Measurements from ENCODE around the gene ST7. TPM values are rescaled to one million over a fixed set of nuclear protein-coding genes. Genes with fewer than 3 reads are reported as not detected.

Gene ST7
- total and polyA plus RNA-seq, 2 experiments from 2014 or later: 9.9 to 18.3 TPM

- Histone ChIP-seq H3K27ac (ENCODE audit: low read depth) (no peak overlapping the region), H3K4me3 (no peak overlapping the region), H4K20me1 (replicated peaks; ENCODE audit: insufficient read depth) (0 out of 2 replicates have a peak, but pooled peaks cover 4% of the 10 kb centered on the region), H3K9me2 (ENCODE audit: insufficient read depth) (no peaks in the 10 kb centered on the region), H2AFZ (no peak overlapping the region), H3K36me3 (ENCODE audit: insufficient read depth) (0 out of 2 replicates have a peak, but pooled peaks cover 4% of the 10 kb centered on the region), H3F3A (replicated peaks; ENCODE audit: low read depth) (no peaks in the 10 kb centered on the region), H3K79me2 (replicated peaks; ENCODE audit: insufficient read depth) (no peaks in the 10 kb centered on the region), H3K4me2 (no peak overlapping the region), H3K27me3 (ENCODE audit: insufficient read depth) (no peaks in the 10 kb centered on the region), H3K4me1 (ENCODE audit: insufficient read depth) (peaks cover 6% of the 10 kb centered on the region; the same call in 1 of the 2 replicates)
- H3K27me3 Mint-ChIP-seq (ENCODE audit: insufficient read depth, low read depth, poor library complexity): no peaks in the 10 kb centered on the region
- no peak for DNase-seq (ENCODE audit: low spot score)
- TF ChIP-seq ZNF114 (CRISPR knock-in tag; IDR thresholded peaks at IDR 0.05) (no peak), EZH2 (IDR thresholded peaks at IDR 0.05; ENCODE audit: low read depth, unreplicated experiment) (no peak), CTCF (conservative IDR thresholded peaks at IDR 0.05; ENCODE audit: low read depth in 2 of 2) (no peak), ZNF331 (CRISPR knock-in tag; IDR thresholded peaks at IDR 0.05; ENCODE audit: low read depth) (no peak), JUNB (IDR thresholded peaks at IDR 0.05; ENCODE audit: unreplicated experiment) (no peak)
- TF ChIP-seq, protein P1, sequence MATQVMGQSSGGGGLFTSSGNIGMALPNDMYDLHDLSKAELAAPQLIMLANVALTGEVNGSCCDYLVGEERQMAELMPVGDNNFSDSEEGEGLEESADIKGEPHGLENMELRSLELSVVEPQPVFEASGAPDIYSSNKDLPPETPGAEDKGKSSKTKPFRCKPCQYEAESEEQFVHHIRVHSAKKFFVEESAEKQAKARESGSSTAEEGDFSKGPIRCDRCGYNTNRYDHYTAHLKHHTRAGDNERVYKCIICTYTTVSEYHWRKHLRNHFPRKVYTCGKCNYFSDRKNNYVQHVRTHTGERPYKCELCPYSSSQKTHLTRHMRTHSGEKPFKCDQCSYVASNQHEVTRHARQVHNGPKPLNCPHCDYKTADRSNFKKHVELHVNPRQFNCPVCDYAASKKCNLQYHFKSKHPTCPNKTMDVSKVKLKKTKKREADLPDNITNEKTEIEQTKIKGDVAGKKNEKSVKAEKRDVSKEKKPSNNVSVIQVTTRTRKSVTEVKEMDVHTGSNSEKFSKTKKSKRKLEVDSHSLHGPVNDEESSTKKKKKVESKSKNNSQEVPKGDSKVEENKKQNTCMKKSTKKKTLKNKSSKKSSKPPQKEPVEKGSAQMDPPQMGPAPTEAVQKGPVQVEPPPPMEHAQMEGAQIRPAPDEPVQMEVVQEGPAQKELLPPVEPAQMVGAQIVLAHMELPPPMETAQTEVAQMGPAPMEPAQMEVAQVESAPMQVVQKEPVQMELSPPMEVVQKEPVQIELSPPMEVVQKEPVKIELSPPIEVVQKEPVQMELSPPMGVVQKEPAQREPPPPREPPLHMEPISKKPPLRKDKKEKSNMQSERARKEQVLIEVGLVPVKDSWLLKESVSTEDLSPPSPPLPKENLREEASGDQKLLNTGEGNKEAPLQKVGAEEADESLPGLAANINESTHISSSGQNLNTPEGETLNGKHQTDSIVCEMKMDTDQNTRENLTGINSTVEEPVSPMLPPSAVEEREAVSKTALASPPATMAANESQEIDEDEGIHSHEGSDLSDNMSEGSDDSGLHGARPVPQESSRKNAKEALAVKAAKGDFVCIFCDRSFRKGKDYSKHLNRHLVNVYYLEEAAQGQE (IDR thresholded peaks at IDR 0.05; ENCODE audit: unreplicated experiment): no peak
- H3K36me3 Mint-ChIP-seq (ENCODE audit: low read depth): no peaks in the 10 kb centered on the region
- H3K27ac Mint-ChIP-seq: no peak overlapping the region
- H3K4me1 Mint-ChIP-seq: peaks cover 18% of the 10 kb centered on the region
- no peak for ATAC-seq
- H3K9me3 Mint-ChIP-seq: no peaks in the 10 kb centered on the region
- no peak overlapping the region for H3K4me3 Mint-ChIP-seq
Measured at GRCh38 chr7:117038408-117038807, 85.1 kb downstream of the ST7 start.

- H3K79me2 ChIP-seq (replicated peaks; ENCODE audit: insufficient read depth): no peaks in the 10 kb centered on the region
- no peak overlapping the region for H2AFZ ChIP-seq
- ATAC-seq (no peak), DNase-seq (ENCODE audit: low spot score) (no peak)
- H3K4me3 ChIP-seq: no peak overlapping the region
- no peaks in the 10 kb centered on the region for H3K36me3 Mint-ChIP-seq (ENCODE audit: low read depth)
- no peak overlapping the region for H3K27ac ChIP-seq (ENCODE audit: low read depth)
- H3K27ac Mint-ChIP-seq: no peak overlapping the region
- H3F3A ChIP-seq (replicated peaks; ENCODE audit: low read depth): no peaks in the 10 kb centered on the region
- no peaks in the 10 kb centered on the region for H3K27me3 ChIP-seq (ENCODE audit: insufficient read depth)
- no peaks in the 10 kb centered on the region for H3K9me2 ChIP-seq (ENCODE audit: insufficient read depth)
- H3K4me1 ChIP-seq (ENCODE audit: insufficient read depth): peaks cover 6% of the 10 kb centered on the region; the same call in 1 of the 2 replicates
- 0 out of 2 replicates have a peak, but pooled peaks cover 4% of the 10 kb centered on the region for H4K20me1 ChIP-seq (replicated peaks; ENCODE audit: insufficient read depth)
- no peaks in the 10 kb centered on the region for H3K9me3 Mint-ChIP-seq
- H3K4me2 ChIP-seq: no peak overlapping the region
- peaks cover 4% of the 10 kb centered on the region for H3K27me3 Mint-ChIP-seq (ENCODE audit: insufficient read depth, low read depth, poor library complexity)
- peaks cover 11% of the 10 kb centered on the region; the same call in 2 of the 3 replicates for H3K4me1 Mint-ChIP-seq
- H3K36me3 ChIP-seq (ENCODE audit: insufficient read depth): 0 out of 2 replicates have a peak, but pooled peaks cover 4% of the 10 kb centered on the region
- H3K4me3 Mint-ChIP-seq: no peak overlapping the region
- TF ChIP-seq STAT1 (IDR thresholded peaks at IDR 0.05; ENCODE audit: unreplicated experiment): no peak
- TF ChIP-seq, protein P1 (IDR thresholded peaks at IDR 0.05; ENCODE audit: unreplicated experiment): no peak
- TF ChIP-seq POLR2AphosphoS5 (IDR thresholded peaks at IDR 0.05; ENCODE audit: low read depth): no peak
- TF ChIP-seq CREB1 (CRISPR knock-in tag; IDR thresholded peaks at IDR 0.05; ENCODE audit: low read depth): no peak
- TF ChIP-seq CTCF (conservative IDR thresholded peaks at IDR 0.05; ENCODE audit: low read depth in 2 of 2): no peak
- no peak for TF ChIP-seq JUNB (IDR thresholded peaks at IDR 0.05; ENCODE audit: unreplicated experiment)
- TF ChIP-seq ETS1 (IDR thresholded peaks at IDR 0.05): no peak
- no peak for TF ChIP-seq EZH2phosphoT487 (IDR thresholded peaks at IDR 0.05; ENCODE audit: unreplicated experiment)
- TF ChIP-seq EZH2 (IDR thresholded peaks at IDR 0.05; ENCODE audit: low read depth, unreplicated experiment): no peak
- no peak for TF ChIP-seq NANOG (IDR thresholded peaks at IDR 0.05; ENCODE audit: borderline replicate concordance)
Measured at GRCh38 chr7:117041007-117041406, 87.7 kb downstream of the ST7 start.
